GM21737 (cell line): Measurements from ENCODE around the gene PSMD7.

ENCODE experiments used
- ATAC-seq: cut with Tn5 transposase; IDR thresholded peaks from one replicate; pipeline ENCODE4 v1.9.1; 2021; ENCODE audit warnings: mild to moderate bottlenecking, moderate library complexity; ENCODE audit not compliant: unreplicated experiment

Gene PSMD7

DNA sequence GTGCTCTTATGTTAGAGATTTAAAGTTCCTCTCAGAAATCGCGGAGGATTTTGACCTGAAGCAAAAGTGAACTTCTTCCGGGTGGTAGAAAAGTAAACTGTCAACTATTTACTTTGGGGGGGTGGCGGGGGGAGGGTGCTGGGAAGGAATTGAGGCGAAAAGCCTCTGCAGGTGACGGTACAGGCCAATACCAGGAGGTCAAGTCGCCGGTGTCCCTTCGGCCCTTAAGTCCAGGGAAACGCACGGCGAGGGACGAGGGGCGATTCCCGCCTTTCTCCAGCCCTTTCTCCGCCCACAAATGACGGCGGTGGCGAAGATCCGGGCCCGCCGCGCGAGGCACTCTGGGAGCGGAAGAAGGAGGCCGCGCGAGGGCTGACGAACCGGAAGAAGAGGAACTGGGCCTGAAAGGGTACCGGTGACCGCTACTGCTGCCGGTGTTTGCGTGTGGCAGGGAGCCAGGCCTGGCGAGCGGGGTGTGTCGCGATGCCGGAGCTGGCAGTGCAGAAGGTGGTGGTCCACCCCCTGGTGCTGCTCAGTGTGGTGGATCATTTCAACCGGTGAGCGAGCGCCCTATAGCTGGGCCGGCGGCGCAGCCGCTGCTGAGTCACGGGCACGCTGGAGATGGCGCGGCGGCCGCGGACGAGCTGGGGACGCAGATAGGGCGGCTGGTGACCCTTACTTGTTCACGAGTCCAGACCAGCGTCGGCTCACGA lies at the start of gene PSMD7:
TSS of gene PSMD7 (plus strand) at position 383 of the 713 bp plus-strand sequence. CDS start at position 484, 101 bp downstream.
- ATAC-seq = peak; percentile 93

GRCh38 chr16:74249254-74249653 lies 47.4 kb upstream of the PSMD7 start:
- ATAC-seq = no peak

DNA sequence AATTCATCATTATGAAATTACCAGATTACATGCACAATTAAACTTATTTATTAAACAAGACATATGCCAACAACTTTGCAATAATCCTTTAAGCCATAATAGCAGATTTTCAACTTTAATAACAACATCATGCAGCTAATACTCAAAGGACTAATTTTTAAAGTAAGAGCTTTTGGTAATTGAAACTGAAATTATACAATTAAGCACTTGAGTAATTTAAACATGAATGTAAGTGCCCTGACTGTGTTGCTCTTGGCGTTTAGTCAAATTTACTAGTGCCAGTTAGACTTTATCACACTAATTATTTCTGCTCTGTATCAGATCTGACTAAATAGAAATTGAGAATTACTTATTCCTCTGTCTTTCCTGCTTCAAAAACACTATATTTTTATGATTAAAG lies 46.8 kb upstream of the PSMD7 start:
- ATAC-seq = no peak

- no peak for ATAC-seq
Observed at GRCh38 chr16:74252329-74252728, 44.3 kb upstream of the PSMD7 start.

DNA sequence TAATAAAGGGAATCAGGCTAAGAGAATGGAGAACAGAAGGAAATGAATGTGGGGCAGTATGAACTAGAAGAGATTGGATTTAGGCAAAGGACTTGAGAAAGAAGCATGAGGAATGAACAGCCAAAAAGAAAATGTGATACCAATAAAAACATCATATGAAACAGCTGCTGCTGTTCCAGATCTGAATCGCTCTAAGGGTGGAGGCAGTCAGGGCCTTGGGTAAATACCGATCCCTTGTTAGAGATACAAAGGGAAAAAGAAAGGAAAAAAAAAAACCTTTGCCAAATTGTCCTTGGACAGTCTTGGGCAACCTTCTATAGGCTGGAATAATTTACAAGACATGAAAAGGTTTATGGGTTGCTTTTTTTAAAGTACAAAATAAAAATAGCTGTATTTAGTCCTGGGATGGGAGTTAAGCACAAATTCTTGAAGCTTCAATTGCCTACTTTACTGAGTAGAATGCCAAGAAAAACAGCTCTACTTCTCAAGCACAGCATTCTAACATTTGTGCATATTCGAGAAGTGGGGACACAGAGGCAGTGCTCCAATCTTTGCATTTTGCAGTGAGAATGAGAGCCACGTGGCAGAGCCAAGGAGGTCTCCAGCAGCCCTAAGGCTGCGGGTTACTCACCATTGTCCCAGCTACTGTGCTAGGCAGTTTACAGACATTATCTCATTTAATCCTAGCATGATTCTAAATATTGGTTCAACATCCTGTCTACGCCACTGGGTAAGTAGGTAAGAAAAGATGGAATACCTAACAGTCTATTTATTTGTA lies 43.3 kb upstream of the PSMD7 start:
- no peak for ATAC-seq

GRCh38 chr16:74257061-74257460 lies 39.6 kb upstream of the PSMD7 start:
- ATAC-seq = no peak

DNA sequence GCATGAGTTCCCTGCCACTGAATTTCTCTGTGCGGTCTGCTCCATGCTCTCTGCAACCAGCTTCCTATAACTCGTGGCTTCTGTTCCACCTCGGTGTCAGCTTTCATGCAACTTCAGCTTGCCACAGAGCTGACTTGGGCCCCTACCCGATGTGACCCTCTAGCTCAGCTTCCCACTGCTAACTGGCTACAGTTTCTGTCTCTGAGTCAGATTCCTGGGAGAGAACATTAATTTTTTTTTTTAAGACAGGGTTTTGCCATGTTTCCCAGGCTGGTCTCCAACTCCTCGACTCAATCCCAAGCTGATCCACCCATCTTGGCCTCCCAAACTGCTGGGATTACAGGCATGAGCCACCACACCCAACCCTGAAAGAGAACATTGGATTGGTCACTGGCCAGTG lies 35.5 kb upstream of the PSMD7 start:
- no peak for ATAC-seq

GRCh38 chr16:74264811-74265210 lies 31.8 kb upstream of the PSMD7 start:
- ATAC-seq = no peak

- ATAC-seq = no peak
Observed at GRCh38 chr16:74268372-74268782, 28.2 kb upstream of the PSMD7 start.

GRCh38 chr16:74271872-74272271 lies 24.7 kb upstream of the PSMD7 start:
- no peak for ATAC-seq

GRCh38 chr16:74275031-74275636 lies 21.5 kb upstream of the PSMD7 start:
- ATAC-seq = no peak

DNA sequence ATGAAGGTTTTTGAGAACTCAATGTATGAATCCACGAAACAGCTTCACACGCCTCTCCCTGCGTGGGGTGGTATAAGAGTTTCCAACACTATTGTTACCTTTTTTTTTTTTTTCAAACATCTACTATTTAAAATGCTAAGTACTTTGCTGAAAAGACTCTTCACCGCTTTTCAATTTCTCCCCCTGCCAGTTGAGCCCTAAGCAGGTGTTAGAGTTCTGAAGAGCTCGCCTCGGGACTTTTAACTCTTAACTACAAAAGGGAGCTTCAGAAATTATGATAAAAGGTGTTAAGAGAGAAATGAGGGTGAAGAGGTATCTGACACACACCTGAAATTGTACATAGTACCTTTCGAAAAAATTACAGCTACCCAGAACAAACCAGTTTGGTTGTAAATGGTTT lies 20.9 kb upstream of the PSMD7 start:
- no peak for ATAC-seq

DNA sequence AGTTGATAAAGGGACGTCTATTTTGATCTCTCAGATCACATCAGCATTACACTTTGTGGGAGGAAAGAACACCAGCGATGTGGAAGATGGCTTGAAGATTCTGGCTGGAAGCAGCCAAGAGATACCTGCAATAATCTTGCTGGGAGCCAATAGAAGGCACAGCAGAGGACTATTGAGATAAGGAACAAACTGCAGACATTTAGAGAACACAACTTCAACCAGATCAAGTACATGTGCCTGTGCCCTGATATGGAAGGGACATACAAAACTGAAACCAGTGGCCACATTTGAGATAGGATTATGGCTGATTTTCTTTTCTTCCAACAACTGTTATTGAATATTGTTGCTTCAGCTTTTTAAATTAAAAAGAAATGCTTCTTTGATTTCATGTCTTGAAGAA lies 18.6 kb upstream of the PSMD7 start:
- ATAC-seq = no peak

DNA sequence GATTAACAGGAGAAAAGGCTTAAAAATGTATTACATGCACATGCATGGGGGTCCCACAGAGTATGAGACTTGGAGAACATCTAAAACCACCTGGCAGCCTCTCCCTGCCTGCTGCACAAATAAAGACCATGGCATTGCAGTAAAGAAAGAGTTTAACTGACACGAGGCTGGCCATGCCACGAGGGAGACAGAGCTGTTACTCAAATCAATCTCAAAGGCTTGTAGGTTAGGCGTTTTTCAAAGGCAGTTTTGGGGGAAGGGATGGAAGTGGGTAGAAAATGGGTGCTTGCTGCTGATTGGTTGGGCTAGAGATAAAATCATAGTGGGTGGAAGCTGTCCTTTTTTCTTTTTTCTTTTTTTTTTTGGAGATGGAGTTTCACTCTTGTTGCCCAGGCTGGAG lies 17.3 kb upstream of the PSMD7 start:
- no peak for ATAC-seq

DNA sequence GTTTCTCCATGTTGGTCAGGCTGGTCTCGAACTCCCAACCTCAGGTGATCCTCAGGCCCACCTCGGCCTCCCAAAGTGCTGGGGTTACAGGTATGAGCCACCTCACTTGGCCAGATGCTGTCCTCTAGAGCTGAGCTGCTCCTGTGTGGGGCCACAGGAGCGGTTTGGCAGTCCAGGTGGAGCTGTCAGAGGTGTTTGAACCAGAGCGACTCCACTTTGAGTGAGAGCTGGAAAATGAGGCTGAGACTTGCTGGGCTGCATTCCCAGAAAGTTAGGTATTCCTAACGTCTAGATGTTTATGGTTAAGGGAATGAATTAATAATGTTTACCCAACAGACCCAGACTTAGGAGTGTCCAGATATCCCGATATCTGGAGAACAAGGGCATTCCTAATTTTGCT lies 16.8 kb upstream of the PSMD7 start:
- no peak for ATAC-seq

DNA sequence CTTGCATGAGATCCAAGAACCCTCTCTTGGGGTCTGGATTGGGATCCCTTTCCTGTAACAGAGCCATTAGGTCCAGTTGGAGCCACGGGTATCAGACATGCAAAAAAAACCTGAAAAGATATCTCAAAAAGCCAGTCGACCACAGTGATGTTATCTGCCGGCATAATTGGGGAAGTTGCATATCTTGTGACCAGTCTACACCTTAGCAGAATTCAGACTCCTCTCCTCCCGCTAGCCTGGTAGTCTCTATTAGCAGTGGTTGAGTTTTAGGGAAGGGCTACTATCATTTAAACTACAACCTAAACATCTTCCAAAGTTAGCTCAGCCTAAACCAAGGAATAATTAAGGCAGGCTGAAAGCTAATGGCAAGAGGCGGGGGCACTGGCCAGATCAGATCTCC lies 16.2 kb upstream of the PSMD7 start:
- no peak for ATAC-seq

DNA sequence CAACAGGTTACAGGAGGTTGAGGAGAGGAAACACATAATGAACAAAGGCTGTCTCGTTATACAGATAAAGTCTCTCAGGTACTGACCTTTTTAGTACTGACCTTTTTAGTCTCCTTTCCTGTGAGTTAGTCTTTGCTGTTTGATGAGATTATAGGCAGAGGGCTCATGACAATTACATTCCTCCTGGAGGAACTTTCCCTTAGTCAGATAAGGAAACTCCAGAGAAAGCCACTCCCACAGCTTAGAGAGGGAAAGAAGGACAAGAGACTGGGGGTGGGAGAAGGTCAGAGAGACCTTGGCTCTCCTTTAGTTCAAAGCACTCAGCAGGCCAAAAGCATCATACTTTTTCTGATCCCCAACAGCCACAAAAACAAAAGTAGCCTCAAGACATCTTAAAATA lies 15.3 kb upstream of the PSMD7 start:
- no peak for ATAC-seq

GRCh38 chr16:74283716-74284115 lies 12.9 kb upstream of the PSMD7 start:
- ATAC-seq = no peak

DNA sequence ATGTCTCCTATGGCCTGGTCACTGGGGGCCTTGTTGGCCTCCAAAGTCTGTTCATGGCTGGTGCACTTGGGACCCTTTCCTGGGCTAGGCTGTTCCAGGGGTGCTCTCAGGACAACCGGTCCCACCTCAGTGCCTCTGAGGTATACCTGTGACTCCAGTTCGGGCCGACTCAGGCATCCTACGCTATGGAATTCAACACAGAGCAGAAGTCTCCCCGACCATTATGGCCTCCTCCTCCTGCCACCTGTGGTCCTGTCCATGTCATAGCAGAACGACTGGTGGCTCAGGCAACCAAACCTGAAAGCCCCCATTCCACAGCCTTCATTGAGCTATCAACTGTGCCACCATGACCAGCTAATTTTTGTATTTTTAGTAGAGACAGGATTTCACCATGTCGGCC lies 8.5 kb upstream of the PSMD7 start:
- no peak for ATAC-seq

GRCh38 chr16:74290356-74290755 lies 6.3 kb upstream of the PSMD7 start:
- ATAC-seq = no peak

DNA sequence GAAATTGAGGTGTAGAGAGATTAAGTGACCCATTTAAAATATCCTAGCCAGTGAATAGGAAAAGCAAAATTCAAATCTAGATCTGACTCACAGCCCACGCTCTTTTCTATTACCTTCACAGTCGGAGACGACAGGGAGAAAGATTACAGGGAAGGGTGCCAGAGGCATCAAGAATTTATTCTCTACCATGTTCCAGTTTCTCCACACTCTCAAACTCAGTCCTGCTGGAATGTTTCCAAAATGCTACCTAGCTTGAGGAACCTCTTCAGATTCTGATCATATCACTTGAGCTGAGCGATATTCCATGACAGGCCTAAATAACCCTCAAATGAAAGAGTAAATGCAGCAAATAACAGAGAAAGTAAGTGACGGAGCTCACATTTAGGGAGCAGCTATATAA lies 5.4 kb upstream of the PSMD7 start:
- ATAC-seq = no peak

- no peak for ATAC-seq
Observed at GRCh38 chr16:74291577-74292208, 4.9 kb upstream of the PSMD7 start.
